K562 (cell line): ENCODE data around the gene SYVN1.

Experiments
- AFF1 ChIP-seq, 2 experiments: fragments of 450-650 bp; IDR thresholded peaks; 2 replicates each; pipeline ENCODE4 v1.6.1; 2018; ENCODE audit warnings: mild to moderate bottlenecking in 2 of 2, low read depth in 1 of 2; ENCODE audit not compliant: partially characterized antibody in 2 of 2
- BRCA1 ChIP-seq, 2 experiments: fragments of 450-650 bp in 1 of 2; sonication (generic) in 1 of 2; formaldehyde crosslinking in 1 of 2; IDR thresholded peaks; 2 replicates each; pipeline versions ENCODE4 v1.5.0 to v1.6.1; 2017 to 2020; ENCODE audit warnings: mild to moderate bottlenecking in 1 of 2, missing genetic modification reagents in 1 of 2
- ESRRA ChIP-seq: fragments of 450-650 bp; IDR thresholded peaks from 2 replicates; pipeline ENCODE4 v1.6.1; 2014; ENCODE audit warnings: low read depth, mild to moderate bottlenecking, moderate library complexity, borderline replicate concordance
- FOS ChIP-seq: IDR thresholded peaks from 3 replicates; pipeline ENCODE4 v1.6.1; 2011; ENCODE audit not compliant: insufficient read length; ENCODE audit errors: extremely low read depth
- PHF21A ChIP-seq: fragments of 450-650 bp; IDR thresholded peaks from 2 replicates; pipeline ENCODE4 v1.6.1; 2017; ENCODE audit warnings: low read depth, borderline replicate concordance
- RNF2 ChIP-seq: sonication (generic); IDR thresholded peaks from 2 replicates; pipeline ENCODE4 v1.6.1; 2016
- TBL1XR1 ChIP-seq, 2 experiments: IDR thresholded peaks; 2 replicates each; pipeline ENCODE4 v1.6.1; 2012; ENCODE audit warnings: improper control_type of control experiment in 2 of 2, low read length in 2 of 2, mild to moderate bottlenecking in 1 of 2
- ZNF586 ChIP-seq: fragments of 450-650 bp; formaldehyde crosslinking; conservative IDR thresholded peaks from 2 replicates; pipeline ENCODE4 v1.4.0; 2020; ENCODE audit warnings: mild to moderate bottlenecking, moderate library complexity
- TF ChIP-seq, protein P1 (sequence below): IDR thresholded peaks from 3 replicates; pipeline ENCODE4 v1.6.1; 2011; ENCODE audit warnings: borderline replicate concordance, mild to moderate bottlenecking, moderate library complexity; ENCODE audit not compliant: insufficient read length; ENCODE audit errors: extremely low read depth

DNA sequence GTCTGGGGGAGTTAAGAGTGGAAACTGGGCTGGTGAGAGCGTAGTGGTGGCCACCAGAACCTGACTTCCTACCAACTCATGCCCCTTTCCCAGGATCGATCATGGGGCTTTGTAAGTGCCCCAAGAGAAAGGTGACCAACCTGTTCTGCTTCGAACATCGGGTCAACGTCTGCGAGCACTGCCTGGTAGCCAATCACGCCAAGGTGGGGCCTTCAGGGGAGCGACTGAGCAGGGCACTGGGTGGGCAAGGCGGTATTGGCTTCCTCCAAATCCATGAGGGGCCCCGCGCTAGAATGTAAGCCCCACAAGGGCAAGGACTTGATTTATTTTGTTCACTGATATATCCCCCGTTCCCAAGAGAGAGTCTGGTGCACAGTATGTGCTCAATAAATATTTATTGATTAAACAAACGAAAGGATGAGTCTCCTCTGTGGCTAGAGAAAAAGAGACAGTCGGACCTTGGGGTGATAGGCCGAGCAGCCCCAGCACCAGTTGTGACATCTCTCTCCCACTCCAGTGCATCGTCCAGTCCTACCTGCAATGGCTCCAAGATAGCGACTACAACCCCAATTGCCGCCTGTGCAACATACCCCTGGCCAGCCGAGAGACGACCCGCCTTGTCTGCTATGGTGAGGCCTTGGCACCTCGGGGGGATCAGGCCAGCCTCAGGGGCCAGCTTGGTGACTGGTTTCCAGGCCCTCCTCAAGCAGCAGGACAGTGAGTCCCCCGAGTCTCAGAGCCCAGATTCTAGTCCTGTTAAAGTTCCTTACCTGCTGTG, 49.5 kb downstream of the SYVN1 start:
- TF ChIP-seq ESRRA: no peak
- no peak for TF ChIP-seq TBL1XR1 (IDR thresholded peaks at IDR 0.05; ENCODE audit: low read length in 2 of 2)
- no peak for TF ChIP-seq PHF21A
- no peak for TF ChIP-seq BRCA1 (IDR thresholded peaks at IDR 0.05)
- TF ChIP-seq BRCA1 (CRISPR knock-in tag; IDR thresholded peaks at IDR 0.05): no peak
- TF ChIP-seq, protein P1, sequence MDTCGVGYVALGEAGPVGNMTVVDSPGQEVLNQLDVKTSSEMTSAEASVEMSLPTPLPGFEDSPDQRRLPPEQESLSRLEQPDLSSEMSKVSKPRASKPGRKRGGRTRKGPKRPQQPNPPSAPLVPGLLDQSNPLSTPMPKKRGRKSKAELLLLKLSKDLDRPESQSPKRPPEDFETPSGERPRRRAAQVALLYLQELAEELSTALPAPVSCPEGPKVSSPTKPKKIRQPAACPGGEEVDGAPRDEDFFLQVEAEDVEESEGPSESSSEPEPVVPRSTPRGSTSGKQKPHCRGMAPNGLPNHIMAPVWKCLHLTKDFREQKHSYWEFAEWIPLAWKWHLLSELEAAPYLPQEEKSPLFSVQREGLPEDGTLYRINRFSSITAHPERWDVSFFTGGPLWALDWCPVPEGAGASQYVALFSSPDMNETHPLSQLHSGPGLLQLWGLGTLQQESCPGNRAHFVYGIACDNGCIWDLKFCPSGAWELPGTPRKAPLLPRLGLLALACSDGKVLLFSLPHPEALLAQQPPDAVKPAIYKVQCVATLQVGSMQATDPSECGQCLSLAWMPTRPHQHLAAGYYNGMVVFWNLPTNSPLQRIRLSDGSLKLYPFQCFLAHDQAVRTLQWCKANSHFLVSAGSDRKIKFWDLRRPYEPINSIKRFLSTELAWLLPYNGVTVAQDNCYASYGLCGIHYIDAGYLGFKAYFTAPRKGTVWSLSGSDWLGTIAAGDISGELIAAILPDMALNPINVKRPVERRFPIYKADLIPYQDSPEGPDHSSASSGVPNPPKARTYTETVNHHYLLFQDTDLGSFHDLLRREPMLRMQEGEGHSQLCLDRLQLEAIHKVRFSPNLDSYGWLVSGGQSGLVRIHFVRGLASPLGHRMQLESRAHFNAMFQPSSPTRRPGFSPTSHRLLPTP: no peak
- TF ChIP-seq AFF1 (IDR thresholded peaks at IDR 0.05; ENCODE audit: low read depth in 1 of 2, partially characterized antibody in 2 of 2): no peak
- no peak for TF ChIP-seq FOS
- no peak for TF ChIP-seq ZNF586
- no peak for TF ChIP-seq RNF2
